ENCODE results near the gene SYNGR3. TPM values are rescaled to one million over a fixed set of nuclear protein-coding genes. Genes with fewer than 3 reads are reported as not detected.

SYNGR3 gene
- total RNA-seq, 1 donor from 2014 or later: 11.3 TPM

DNA sequence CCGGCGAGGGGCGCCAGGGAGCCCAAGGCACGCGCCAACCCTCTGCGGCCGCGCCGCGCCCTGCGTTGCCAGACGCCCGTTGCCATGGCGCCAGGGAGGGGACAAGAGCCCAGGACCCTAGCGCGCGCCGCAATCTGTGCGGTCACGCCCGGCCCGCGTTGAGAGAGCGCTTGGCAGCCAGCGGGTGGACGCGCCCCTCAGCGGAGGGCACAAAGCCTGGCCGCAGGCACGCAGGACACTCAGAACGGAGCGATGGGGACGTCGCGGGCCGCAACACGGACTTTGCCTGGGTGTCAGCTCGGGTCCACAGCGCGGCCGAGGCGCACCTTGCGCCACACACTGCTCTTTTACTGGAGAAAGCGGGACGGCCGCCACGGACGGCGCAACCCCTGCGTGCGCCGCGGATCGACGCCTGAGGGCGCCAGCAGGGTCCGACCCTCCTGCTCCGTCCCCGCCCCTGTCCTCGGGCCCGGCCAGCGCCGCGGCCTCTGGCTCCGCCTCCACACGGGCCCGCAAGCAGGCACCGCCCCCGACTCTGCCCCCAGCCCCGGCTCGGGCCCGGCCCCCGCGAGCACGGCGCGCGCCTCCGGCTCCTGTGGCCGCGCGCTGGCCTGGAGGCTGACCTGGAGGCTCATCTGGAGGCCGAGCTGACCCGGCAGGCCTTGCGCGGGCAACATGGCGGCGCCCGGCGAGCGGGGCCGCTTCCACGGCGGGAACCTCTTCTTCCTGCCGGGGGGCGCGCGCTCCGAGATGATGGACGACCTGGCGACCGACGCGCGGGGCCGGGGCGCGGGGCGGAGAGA is 6.0 kb upstream of the SYNGR3 start, which contains the start of gene GFER:
Gene GFER (plus strand): TSS at position 650 of the 803 bp plus-strand sequence. CDS start 26 bp downstream, at position 676.
- CTCF ChIA-PET: interaction anchor here (0.8 to 1.2 kb wide), 2 partner anchors 20 to 156 kb away, joined by 3 to 6 read pairs; no protein-coding TSS in a partner anchor
- TF ChIP-seq, protein P1, sequence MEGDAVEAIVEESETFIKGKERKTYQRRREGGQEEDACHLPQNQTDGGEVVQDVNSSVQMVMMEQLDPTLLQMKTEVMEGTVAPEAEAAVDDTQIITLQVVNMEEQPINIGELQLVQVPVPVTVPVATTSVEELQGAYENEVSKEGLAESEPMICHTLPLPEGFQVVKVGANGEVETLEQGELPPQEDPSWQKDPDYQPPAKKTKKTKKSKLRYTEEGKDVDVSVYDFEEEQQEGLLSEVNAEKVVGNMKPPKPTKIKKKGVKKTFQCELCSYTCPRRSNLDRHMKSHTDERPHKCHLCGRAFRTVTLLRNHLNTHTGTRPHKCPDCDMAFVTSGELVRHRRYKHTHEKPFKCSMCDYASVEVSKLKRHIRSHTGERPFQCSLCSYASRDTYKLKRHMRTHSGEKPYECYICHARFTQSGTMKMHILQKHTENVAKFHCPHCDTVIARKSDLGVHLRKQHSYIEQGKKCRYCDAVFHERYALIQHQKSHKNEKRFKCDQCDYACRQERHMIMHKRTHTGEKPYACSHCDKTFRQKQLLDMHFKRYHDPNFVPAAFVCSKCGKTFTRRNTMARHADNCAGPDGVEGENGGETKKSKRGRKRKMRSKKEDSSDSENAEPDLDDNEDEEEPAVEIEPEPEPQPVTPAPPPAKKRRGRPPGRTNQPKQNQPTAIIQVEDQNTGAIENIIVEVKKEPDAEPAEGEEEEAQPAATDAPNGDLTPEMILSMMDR (IDR thresholded peaks at IDR 0.05): no peak
- Mint-ChIP-seq H3K4me1 (peaks cover 27% of the 10 kb centered on the region), H3K27me3 (peaks cover 14% of the 10 kb centered on the region), H3K27ac (peak within 1 kb of the TSS; percentile 35), H3K9me3 (no peaks in the 10 kb centered on the region), H3K36me3 (ENCODE audit: low read depth) (peaks cover 16% of the 10 kb centered on the region), H3K4me3 (peak within 1 kb of the TSS; percentile 83)
- peak; percentile 92 for ATAC-seq (ENCODE audit: low read depth)
- peak; percentile 80 for DNase-seq
- intact Hi-C loops (cut with micrococcal nuclease): loop anchor here (1.0 kb wide), 3 partner anchors 9 to 19 kb away; partner anchors contain the start of gene RPS2
- POLR2A ChIA-PET: interaction anchor here (0.6 to 21.9 kb wide), 8 partner anchors 8 to 657 kb away, joined by 3 to 351 read pairs (median 6); partner anchors contain the start of genes NDUFB10, RNF151, RPS2 and TBL3

- DNase-seq (no peak), ATAC-seq (ENCODE audit: low read depth) (peak; percentile 10)
- CTCF ChIA-PET: interaction anchor here (0.8 to 1.2 kb wide), 2 partner anchors 19 to 156 kb away, joined by 3 to 6 read pairs; no protein-coding TSS in a partner anchor
- Mint-ChIP-seq H3K4me1 (peaks cover 30% of the 10 kb centered on the region), H3K27ac (peak overlapping the region; percentile 35), H3K27me3 (peaks cover 14% of the 10 kb centered on the region), H3K9me3 (no peaks in the 10 kb centered on the region), H3K4me3 (peak overlapping the region; percentile 76), H3K36me3 (ENCODE audit: low read depth) (peaks cover 16% of the 10 kb centered on the region)
- POLR2A ChIA-PET: interaction anchor here (0.6 to 21.9 kb wide), 9 partner anchors 7 to 658 kb away, joined by 3 to 351 read pairs (median 5); partner anchors contain the start of genes NDUFB10, RNF151, RPS2 and TBL3
- intact Hi-C loops (cut with micrococcal nuclease): loop anchor here (1.0 kb wide), 3 partner anchors 8 to 20 kb away; partner anchors contain the start of gene RPS2
- TF ChIP-seq, protein P1 (IDR thresholded peaks at IDR 0.05): no peak
Observed at GRCh38 chr16:1984347-1985225, 5.2 kb upstream of the SYNGR3 start.

DNA sequence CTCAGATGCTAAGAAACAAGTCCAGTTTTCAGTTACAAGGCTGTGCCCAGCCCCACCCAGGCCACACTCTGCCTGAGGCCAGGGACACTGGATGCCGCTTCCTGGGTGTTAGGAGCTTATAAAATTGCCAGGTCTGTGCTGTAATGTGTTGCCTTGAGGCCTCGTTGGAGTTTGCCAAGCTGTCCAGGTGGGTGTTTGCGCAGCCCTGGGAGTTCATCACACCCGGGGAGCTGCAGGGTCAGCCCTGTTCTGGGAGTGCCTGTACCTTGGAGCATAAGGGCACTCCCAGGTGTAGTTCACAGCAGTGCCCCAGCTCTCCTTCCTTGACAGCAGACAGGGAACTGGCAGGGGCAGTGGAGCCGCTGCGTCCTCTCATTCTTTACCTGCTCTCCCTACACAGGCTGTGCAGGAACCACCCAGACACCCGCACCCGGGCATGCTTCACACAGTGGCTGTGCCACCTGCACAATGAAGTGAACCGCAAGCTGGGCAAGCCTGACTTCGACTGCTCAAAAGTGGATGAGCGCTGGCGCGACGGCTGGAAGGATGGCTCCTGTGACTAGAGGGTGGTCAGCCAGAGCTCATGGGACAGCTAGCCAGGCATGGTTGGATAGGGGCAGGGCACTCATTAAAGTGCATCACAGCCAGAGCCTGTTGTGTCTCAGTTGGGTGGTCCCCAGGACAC is 4.2 kb upstream of the SYNGR3 start:
- Mint-ChIP-seq H3K27ac (no peak overlapping the region), H3K4me1 (peaks cover 30% of the 10 kb centered on the region), H3K27me3 (peaks cover 14% of the 10 kb centered on the region), H3K36me3 (ENCODE audit: low read depth) (peaks cover 16% of the 10 kb centered on the region), H3K9me3 (no peaks in the 10 kb centered on the region), H3K4me3 (peak overlapping the region; percentile 76)
- DNase-seq: no peak
- TF ChIP-seq, protein P1 (IDR thresholded peaks at IDR 0.05): no peak
- intact Hi-C loops (cut with micrococcal nuclease): no loop called here
- POLR2A ChIA-PET: interaction anchor here (0.6 to 21.9 kb wide), 5 partner anchors 14 to 56 kb away, joined by 3 to 351 read pairs (median 5); partner anchors contain the start of genes NDUFB10, RNF151, RPS2 and TBL3
- CTCF ChIA-PET: interaction anchor here (0.7 kb wide), 1 partner anchor 22 kb away, joined by 3 read pairs; no protein-coding TSS in a partner anchor
- ATAC-seq (ENCODE audit: low read depth): no peak

DNA sequence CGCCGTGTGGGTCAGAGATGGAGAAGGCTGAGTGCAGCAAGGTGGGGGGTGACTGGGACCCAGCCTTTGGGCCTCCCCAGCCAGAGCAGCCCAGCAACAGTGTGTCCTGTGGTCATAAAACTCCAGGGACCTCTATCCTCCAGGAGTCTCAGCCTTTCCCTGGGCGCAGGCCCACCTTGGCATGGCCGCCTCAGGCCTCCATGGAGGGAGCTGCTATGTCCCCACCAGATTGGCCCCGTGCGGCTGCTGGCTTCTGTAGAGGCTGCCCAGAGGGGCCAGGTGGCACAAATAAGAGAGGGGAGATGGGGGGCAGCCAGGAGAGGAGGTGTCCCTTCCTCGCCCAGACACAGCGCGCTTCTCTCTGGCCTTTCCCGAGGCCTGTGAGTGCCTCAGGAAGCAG is 2.6 kb upstream of the SYNGR3 start:
- POLR2A ChIA-PET: interaction anchor here (0.6 to 21.9 kb wide), 3 partner anchors 22 to 1765 kb away, joined by 3 to 351 read pairs (median 4); partner anchors contain the start of genes NDUFB10, RNF151 and RPS2
- intact Hi-C loops (cut with micrococcal nuclease): no loop called here

More for the DNA sequence above, 2.6 kb upstream of the SYNGR3 start:
- TF ChIP-seq, protein P1 (IDR thresholded peaks at IDR 0.05): no peak
- Mint-ChIP-seq H3K27ac (no peak overlapping the region), H3K36me3 (ENCODE audit: low read depth) (peaks cover 16% of the 10 kb centered on the region), H3K9me3 (no peaks in the 10 kb centered on the region), H3K4me3 (no peak overlapping the region), H3K4me1 (peaks cover 35% of the 10 kb centered on the region), H3K27me3 (peaks cover 7% of the 10 kb centered on the region)
- CTCF ChIA-PET: interaction anchor here (1.9 kb wide), 1 partner anchor 17 kb away, joined by 4 read pairs; no protein-coding TSS in a partner anchor
- ATAC-seq (ENCODE audit: low read depth) (no peak), DNase-seq (no peak)

All from activated B cell treated with CpG ODN at 0.5 μM for 24 hours (primary cell).